GM12873 (cell line): ENCODE data around the gene TMEM242.

Source experiments
- CTCF ChIP-seq: IDR thresholded peaks from 2 replicates; pipeline ENCODE4 v1.5.1; 2012; ENCODE audit warnings: low read depth, mild to moderate bottlenecking, moderate library complexity, low read length, control low read depth; ENCODE audit not compliant: insufficient read depth; ENCODE audit errors: missing control alignments

Gene TMEM242

GRCh38 chr6:157333537-157333936, 10.2 kb upstream of the TMEM242 start:
- TF ChIP-seq CTCF, result no peak

DNA sequence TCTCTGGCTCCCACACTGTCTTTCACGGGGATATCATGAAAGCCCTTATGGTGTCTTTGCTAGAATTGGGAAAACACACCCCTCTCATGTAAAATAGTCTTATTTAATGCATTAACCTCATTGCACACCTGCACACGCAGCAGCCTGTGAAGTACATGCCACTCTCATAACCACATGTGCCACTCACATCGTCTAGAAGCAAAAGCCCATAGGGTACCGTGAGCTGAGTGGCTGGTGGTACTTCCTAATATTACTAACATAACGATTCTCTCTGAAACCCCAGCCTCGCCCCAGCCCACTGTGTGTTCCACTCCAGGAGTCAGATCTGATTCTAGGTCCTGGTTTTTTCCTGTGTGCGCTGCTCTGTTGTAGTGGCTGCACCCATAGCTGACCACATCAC, 9.5 kb upstream of the TMEM242 start:
- TF ChIP-seq CTCF, result no peak

DNA sequence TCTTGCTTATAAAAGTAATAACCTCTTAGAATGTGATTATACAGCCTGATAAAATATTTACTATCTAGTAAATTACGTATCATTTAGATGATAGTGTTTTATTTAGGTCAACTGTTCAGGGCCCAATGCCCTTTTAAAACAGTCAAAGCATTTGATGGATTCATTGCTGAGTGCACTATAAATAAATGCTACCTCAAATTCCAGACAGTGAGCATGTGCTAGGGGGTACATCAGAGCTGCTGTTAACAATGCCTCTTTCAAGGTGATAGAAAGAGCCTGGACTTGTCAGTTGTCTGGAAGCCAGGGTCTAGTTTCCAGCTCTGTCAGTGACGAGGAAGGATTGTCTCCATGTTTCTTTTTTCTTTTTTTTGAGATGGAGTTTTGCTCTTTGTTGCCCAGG, 7.5 kb upstream of the TMEM242 start:
- no peak for TF ChIP-seq CTCF

DNA sequence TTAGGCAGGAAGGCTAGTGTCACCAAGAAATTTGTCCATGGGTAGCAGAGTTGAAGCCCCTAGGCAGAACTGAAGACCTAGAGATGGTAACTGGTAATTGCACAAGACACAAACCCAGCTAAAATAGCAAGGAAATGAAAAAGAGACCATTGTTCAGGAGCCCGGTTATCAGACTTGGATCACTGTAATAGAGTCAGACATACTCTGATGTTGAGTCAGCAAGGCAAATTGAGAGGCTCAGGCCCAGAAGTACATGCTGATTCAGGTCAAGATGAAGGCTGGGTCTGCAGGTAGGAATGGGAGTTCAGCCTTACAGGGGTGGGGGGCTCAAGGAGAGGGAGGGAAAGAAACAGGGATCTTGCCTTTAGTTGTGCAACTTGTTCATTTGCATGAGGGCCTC, 6.5 kb upstream of the TMEM242 start:
- no peak for TF ChIP-seq CTCF

GRCh38 chr6:157328108-157328692, 4.9 kb upstream of the TMEM242 start:
- no peak for TF ChIP-seq CTCF

GRCh38 chr6:157326979-157327378, 3.7 kb upstream of the TMEM242 start:
- no peak for TF ChIP-seq CTCF

DNA sequence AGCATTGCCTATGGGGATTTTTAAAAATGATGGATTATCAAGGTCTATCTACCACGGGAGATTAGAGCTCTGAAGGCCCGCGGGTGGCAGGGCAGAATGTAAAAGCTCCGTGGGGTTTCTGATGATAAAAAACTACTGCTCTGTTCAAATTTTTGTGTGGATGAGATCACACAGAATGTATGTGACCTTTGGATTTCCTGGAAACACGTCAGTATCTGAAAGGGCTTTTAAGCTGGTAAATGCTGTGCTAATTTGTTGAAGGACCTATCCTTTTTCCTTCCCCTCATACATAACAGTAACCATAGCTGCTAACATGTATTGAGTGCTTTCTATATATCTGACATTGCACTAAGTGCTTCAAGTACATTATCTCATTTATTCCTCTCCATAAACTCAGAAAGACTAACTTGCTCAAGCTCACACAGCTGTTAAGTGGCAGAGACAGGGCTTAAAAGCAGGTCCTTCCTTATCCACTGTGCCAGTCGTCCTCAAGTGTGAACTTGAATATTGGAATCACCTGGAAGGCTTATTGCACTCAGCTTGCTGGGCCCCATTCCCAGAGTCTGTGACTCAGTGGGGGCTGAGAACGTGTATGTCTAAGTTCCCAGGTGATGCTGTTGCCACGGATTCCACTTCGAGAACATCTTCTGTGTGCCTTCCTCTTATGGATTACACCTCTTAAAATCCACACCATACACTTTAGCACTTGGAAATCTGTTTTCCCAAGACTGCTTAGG, 1.9 kb upstream of the TMEM242 start:
- no peak for TF ChIP-seq CTCF
